GM23338 (cell line): ENCODE data around the gene NEK2. TPM values are rescaled to one million over a fixed set of nuclear protein-coding genes. Genes with fewer than 3 reads are reported as not detected.
A peak's percentile ranks its signal among the peaks of the same experiment; 100 is the strongest.

Source experiments
- ATAC-seq: fragments of 200-7000 bp; cut with Tn5 transposase; 3 replicates; pipeline ENCODE4 v1.9.1; 2020
- DNase-seq: peaks from one replicate; pipeline ENCODE4 v3.0.0-alpha.2; 2015; ENCODE audit warnings: low spot score
- H2AFZ ChIP-seq: fragments of 200-600 bp; sonication (generic); 2 replicates; pipeline ENCODE4 v1.8.0; 2016; ENCODE audit warnings: antibody characterized with exemption, mild to moderate bottlenecking, moderate library complexity
- H3F3A ChIP-seq: fragments of 200-600 bp; sonication (generic); replicated peaks from 2 replicates; pipeline ENCODE4 v1.8.0; 2017; ENCODE audit warnings: antibody characterized with exemption, mixed run types, low read depth
- H3K27ac ChIP-seq: fragments of 200-600 bp; sonication (generic); 2 replicates; pipeline ENCODE4 v1.6.1; 2016; ENCODE audit warnings: low read depth
- H3K27me3 ChIP-seq: fragments of 200-600 bp; sonication (generic); 2 replicates; pipeline ENCODE4 v1.8.0; 2016; ENCODE audit warnings: mild to moderate bottlenecking, mixed run types, moderate library complexity; ENCODE audit not compliant: insufficient read depth
- H3K36me3 ChIP-seq: fragments of 200-600 bp; sonication (generic); 2 replicates; pipeline ENCODE4 v1.8.0; 2016; ENCODE audit warnings: mild to moderate bottlenecking; ENCODE audit not compliant: insufficient read depth
- H3K4me1 ChIP-seq: fragments of 200-600 bp; sonication (generic); 2 replicates; pipeline ENCODE4 v1.8.0; 2016; ENCODE audit warnings: mild to moderate bottlenecking, moderate library complexity; ENCODE audit not compliant: insufficient read depth
- H3K4me2 ChIP-seq: fragments of 200-600 bp; sonication (generic); 2 replicates; pipeline ENCODE4 v1.7.1; 2017; ENCODE audit warnings: mixed run types
- H3K4me3 ChIP-seq: fragments of 200-600 bp; sonication (generic); 2 replicates; pipeline ENCODE4 v1.6.1; 2016; ENCODE audit warnings: mixed run types
- H3K79me2 ChIP-seq: fragments of 200-600 bp; sonication (generic); replicated peaks from 2 replicates; pipeline ENCODE4 v1.8.0; 2017; ENCODE audit warnings: mild to moderate bottlenecking; ENCODE audit not compliant: insufficient read depth
- H3K9me2 ChIP-seq: fragments of 200-600 bp; sonication (generic); 2 replicates; pipeline ENCODE4 v1.8.0; 2017; ENCODE audit not compliant: insufficient read depth
- H4K20me1 ChIP-seq: fragments of 200-600 bp; sonication (generic); replicated peaks from 2 replicates; pipeline ENCODE4 v1.8.0; 2017; ENCODE audit warnings: mild to moderate bottlenecking; ENCODE audit not compliant: insufficient read depth
- H3K27ac Mint-ChIP-seq: 2 replicates; pipeline ENCODE4 v1.8.0; 2020; ENCODE audit warnings: inconsistent platforms, mild to moderate bottlenecking, moderate library complexity, mixed read lengths
- H3K27me3 Mint-ChIP-seq: 3 replicates; pipeline ENCODE4 v1.8.0; 2022; ENCODE audit warnings: low read depth, mild to moderate bottlenecking, moderate library complexity, mixed read lengths, inconsistent platforms; ENCODE audit not compliant: insufficient read depth, poor library complexity
- H3K36me3 Mint-ChIP-seq: 3 replicates; pipeline ENCODE4 v1.8.0; 2021; ENCODE audit warnings: low read depth, mild to moderate bottlenecking, inconsistent platforms, moderate library complexity, mixed read lengths
- H3K4me1 Mint-ChIP-seq: 3 replicates; pipeline ENCODE4 v1.8.0; 2020; ENCODE audit warnings: mild to moderate bottlenecking, inconsistent platforms, mixed read lengths
- H3K4me3 Mint-ChIP-seq: 3 replicates; pipeline ENCODE4 v1.8.0; 2021; ENCODE audit warnings: moderate library complexity, mild to moderate bottlenecking, inconsistent platforms, mixed read lengths
- H3K9me3 Mint-ChIP-seq: 3 replicates; pipeline ENCODE4 v1.8.0; 2020; ENCODE audit warnings: moderate library complexity, mild to moderate bottlenecking, inconsistent platforms, mixed read lengths
- CTCF ChIP-seq, 2 experiments: fragments of 200-600 bp in 1 of 2; sonication (generic) in 1 of 2; conservative IDR thresholded peaks; 2 replicates each; pipeline versions ENCODE4 v1.5.1 to v1.6.1; 2016 to 2017; ENCODE audit warnings: antibody characterized with exemption in 2 of 2, low read depth in 2 of 2, mild to moderate bottlenecking in 2 of 2, moderate library complexity in 1 of 2
- REST ChIP-seq: IDR thresholded peaks from one replicate; pipeline ENCODE4 v1.6.1; 2018; ENCODE audit warnings: antibody characterized with exemption; ENCODE audit not compliant: unreplicated experiment
- STAT1 ChIP-seq: IDR thresholded peaks from one replicate; pipeline ENCODE4 v1.6.1; 2016; ENCODE audit warnings: antibody characterized with exemption; ENCODE audit not compliant: unreplicated experiment
- ZNF114 ChIP-seq: fragments of 250-450 bp; sonication (Bioruptor Pico); IDR thresholded peaks from 2 replicates; pipeline ENCODE4 v1.5.0; 2020; ENCODE audit warnings: mild to moderate bottlenecking, moderate library complexity
- ZNF462 ChIP-seq: fragments of 250-450 bp; sonication (Bioruptor Pico); IDR thresholded peaks from 2 replicates; pipeline ENCODE4 v1.5.0; 2020; ENCODE audit warnings: mild to moderate bottlenecking, moderate library complexity
- polyA plus RNA-seq: library from polyadenylated mRNA; unstranded; fragments of >200 nt; fragmentation: Nextera tagmentation; extraction: Ambion mirVana; gene quantifications from 2 replicates; pipeline ENCODE4 v1.2.1, GENCODE V29; 2016
- total RNA-seq: library from RNA; depleted of rRNA; stranded (reverse); fragments of >200 nt; shearing (Covaris generic); gene quantifications from 2 replicates; pipeline ENCODE4 v1.2.3, GENCODE V29; 2014

Gene NEK2
- total and polyA plus RNA-seq, 2 experiments from 2014 or later = 17.0 to 24.9 TPM

- no peak overlapping the region for H3K27ac ChIP-seq
- peaks cover 15% of the 10 kb centered on the region for H3K27me3 ChIP-seq
- no peaks in the 10 kb centered on the region for H3K9me2 ChIP-seq
- peak overlapping the region; percentile 82 for H3K4me3 Mint-ChIP-seq
- TF ChIP-seq REST (no peak), CTCF (conservative IDR thresholded peaks at IDR 0.05; ENCODE audit: low read depth in 2 of 2) (peak; percentile 93 to 99)
- peak overlapping the region; percentile 99 for H2AFZ ChIP-seq
- H3K36me3 ChIP-seq = no peaks in the 10 kb centered on the region
- peaks cover 4% of the 10 kb centered on the region; the same call in 1 of the 3 replicates for H3K4me1 Mint-ChIP-seq
- H3K36me3 Mint-ChIP-seq = no peaks in the 10 kb centered on the region
- no peaks in the 10 kb centered on the region for H3K9me3 Mint-ChIP-seq
- ATAC-seq (peak; percentile 92), DNase-seq (peak; percentile 89)
- no peaks in the 10 kb centered on the region for H3K79me2 ChIP-seq
- H4K20me1 ChIP-seq = no peaks in the 10 kb centered on the region
- H3F3A ChIP-seq = no peaks in the 10 kb centered on the region
- peak overlapping the region; percentile 78 for H3K4me3 ChIP-seq
- H3K27me3 Mint-ChIP-seq = peaks cover 16% of the 10 kb centered on the region
- no peak overlapping the region for H3K27ac Mint-ChIP-seq
- no peaks in the 10 kb centered on the region for H3K4me1 ChIP-seq
- H3K4me2 ChIP-seq = peak overlapping the region; percentile 94
These were observed 23.0 kb upstream of the NEK2 start for GRCh38 chr1:211698161-211699026.

GRCh38 chr1:211697356-211697755 lies 21.9 kb upstream of the NEK2 start:
- no peaks in the 10 kb centered on the region for H3K4me1 ChIP-seq
- no peak overlapping the region for H3K4me2 ChIP-seq
- Mint-ChIP-seq H3K4me3 (no peak overlapping the region), H3K9me3 (no peaks in the 10 kb centered on the region), H3K27ac (no peak overlapping the region), H3K4me1 (peaks cover 4% of the 10 kb centered on the region; the same call in 1 of the 3 replicates), H3K27me3 (peaks cover 16% of the 10 kb centered on the region), H3K36me3 (no peaks in the 10 kb centered on the region)
- H3K27me3 ChIP-seq = peaks cover 15% of the 10 kb centered on the region
- no peak overlapping the region for H3K4me3 ChIP-seq
- no peaks in the 10 kb centered on the region for H3K9me2 ChIP-seq
- no peaks in the 10 kb centered on the region for H4K20me1 ChIP-seq
- no peaks in the 10 kb centered on the region for H3F3A ChIP-seq
- ATAC-seq (no peak), DNase-seq (no peak)
- no peak overlapping the region for H3K27ac ChIP-seq
- no peaks in the 10 kb centered on the region for H3K79me2 ChIP-seq
- no peaks in the 10 kb centered on the region for H3K36me3 ChIP-seq
- no peak overlapping the region for H2AFZ ChIP-seq
- TF ChIP-seq ZNF114 (CRISPR knock-in tag) (no peak), STAT1 (no peak), ZNF462 (CRISPR knock-in tag) (no peak)
